T-helper 9 cell (primary cell): Measurements from ENCODE around the gene SH3BP5L.

ENCODE experiments used
- DNase-seq: peaks from one replicate; pipeline ENCODE4 v3.0.0-alpha.2; 2020

The SH3BP5L gene

GRCh38 chr1:248825136-248825535 is 579 bp downstream of the SH3BP5L start:
- no peak for DNase-seq

DNA sequence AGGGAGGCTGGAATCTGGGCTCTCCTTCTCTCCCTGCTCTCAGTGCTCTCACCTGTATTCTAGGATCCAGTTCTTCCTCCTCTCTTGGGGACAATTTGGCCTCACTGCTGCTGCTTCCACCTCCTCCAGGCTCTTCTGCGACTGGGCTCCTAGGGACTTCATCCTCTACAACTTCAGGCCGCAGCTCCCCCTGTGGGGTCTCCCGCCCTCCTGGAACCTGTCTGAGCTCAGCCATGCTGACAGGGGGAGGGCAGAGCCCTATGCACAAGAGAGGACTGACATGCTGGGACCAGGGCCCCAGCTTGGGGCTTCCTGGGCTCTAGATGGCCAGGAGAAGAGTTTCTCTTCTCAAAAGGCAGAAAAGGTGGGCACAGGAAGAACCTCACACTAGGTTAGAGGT is 1.0 kb downstream of the SH3BP5L start:
- no peak for DNase-seq

- no peak for DNase-seq
Observed at GRCh38 chr1:248824301-248824700, 1.4 kb downstream of the SH3BP5L start.

- no peak for DNase-seq
Observed at GRCh38 chr1:248823517-248824001, 2.2 kb downstream of the SH3BP5L start.

- DNase-seq = no peak
Observed at GRCh38 chr1:248822148-248823032, 3.3 kb downstream of the SH3BP5L start.

DNA sequence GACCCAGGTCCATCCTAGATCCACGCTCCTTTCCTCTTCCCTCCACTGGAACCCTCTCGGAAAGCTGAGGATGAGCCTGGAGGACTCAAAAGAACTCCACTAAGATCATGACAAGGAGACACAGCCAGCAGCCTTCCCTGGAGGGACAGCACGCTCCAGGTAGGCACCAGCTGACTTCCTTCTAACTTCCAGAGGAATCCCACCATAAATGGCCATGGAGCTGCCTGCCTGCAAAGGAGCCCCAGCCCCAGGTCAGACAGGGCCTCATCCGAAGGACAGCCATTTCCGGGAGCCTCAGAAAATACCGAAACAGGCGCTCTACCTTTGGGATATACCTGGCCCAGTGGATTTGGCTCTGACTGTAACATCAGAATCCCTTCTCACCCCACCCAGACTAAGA is 4.1 kb downstream of the SH3BP5L start:
- no peak for DNase-seq

- no peak for DNase-seq
Observed at GRCh38 chr1:248821101-248821500, 4.6 kb downstream of the SH3BP5L start.

DNA sequence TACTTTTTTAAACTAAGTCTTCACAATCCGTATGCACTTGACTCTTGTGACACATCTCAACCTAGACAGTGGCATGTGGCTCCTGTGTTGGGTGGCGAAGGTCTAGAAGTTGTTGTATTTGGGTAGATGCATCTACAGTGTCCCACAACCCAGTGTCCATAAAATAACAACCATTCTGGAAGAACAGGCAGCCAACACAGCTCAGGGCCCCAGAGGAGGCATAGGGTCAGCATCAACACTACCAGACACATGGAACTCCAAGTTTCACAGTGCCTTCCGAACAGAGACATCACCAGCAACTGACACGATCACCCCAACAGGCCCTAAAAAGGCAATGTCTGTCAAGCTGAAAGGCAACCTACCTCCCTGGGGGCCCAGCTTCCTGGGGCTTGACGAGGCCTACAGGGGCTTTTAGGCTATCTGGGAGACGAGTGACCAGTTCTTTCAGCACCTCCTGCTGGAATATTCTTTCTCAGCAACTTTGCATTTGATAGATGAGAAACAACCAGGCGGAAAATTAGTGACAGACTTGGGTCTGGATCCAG is 5.6 kb downstream of the SH3BP5L start:
- no peak for DNase-seq

GRCh38 chr1:248818505-248819374 is 7.0 kb downstream of the SH3BP5L start:
- no peak for DNase-seq

GRCh38 chr1:248817065-248817464 is 8.7 kb downstream of the SH3BP5L start:
- no peak for DNase-seq

- DNase-seq = no peak
Observed at GRCh38 chr1:248816042-248816851, 9.5 kb downstream of the SH3BP5L start.

DNA sequence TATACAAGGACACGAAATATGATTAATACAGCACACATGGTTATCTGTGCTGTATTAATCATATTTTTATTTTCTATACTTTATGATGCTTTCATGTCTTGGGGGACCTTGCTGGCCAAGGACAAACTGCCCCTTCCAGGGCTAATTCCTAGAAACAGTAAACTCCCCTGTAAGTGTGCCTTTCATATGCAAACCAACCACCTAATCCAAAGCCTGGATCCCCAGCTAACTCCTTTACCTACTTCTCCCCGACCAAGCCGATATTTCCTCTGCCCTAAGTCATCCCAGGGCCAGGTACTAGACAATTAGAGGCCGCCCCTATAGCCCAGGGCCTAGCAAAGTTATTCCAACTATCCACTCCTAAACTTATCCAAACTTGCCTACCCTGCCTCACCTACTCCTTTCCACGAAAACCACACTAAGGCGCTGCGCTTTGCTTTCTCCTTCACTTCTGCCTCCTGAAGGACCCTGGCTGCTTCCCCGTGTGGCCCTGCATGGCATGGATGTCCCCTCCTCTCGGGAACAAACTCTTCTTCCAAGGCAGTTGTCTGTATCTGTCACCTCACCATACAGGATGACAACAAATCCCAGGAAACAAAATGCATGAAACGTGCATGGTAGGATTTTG is 10.2 kb downstream of the SH3BP5L start:
- no peak for DNase-seq

DNA sequence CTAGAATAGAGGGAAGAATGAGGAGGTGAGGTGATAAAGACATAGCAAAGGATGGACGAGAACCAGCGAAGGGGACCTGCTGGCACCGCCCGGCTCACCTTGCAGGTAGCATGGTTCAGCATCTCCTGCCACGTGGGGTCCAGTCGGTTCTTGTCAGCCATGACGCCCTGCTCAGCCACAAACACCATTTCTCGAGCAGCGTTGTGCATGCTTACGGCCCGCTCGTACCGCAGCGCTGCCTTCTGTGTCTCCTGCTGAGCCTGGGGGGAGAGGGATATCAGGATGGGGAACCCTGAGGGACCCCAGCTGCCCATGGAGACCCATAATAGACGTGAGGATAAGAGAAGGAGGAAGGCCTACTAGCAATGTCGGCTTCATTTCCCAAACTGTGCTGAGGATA is 11.4 kb downstream of the SH3BP5L start:
- DNase-seq = no peak

GRCh38 chr1:248813546-248813945 is 12.2 kb downstream of the SH3BP5L start:
- no peak for DNase-seq

DNA sequence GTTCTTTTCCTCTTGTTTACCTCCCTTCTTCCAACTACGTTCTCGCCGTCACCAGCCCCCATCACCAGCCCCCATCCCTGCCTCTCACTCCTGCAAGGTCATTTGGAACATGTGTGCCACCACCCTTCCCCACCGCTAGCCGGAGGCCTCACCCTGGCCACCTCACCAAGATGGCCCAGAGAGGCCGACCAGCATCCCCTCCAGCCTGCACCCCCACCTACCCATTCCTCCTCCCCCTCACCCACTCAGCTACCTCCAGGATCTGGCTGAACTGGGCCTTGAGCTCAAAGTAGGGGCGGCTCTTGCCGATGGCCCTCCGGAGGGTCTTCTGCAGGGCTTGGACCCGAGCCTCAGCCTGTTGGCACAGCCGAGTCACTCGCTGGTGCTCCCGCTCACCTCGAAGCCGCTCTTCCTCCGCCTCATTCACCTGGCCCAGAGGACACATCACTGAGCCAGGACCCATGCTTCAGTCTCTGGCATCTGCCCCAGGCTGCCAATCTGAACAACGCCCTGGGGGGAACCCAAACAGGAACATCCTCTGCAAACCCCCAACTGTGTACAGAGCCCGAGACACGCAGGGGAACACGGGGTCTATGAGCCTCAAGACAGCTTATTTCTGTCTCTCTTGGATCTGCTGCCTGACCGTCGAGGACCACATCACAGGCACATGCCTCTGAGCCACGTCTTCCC is 12.8 kb downstream of the SH3BP5L start:
- no peak for DNase-seq

DNA sequence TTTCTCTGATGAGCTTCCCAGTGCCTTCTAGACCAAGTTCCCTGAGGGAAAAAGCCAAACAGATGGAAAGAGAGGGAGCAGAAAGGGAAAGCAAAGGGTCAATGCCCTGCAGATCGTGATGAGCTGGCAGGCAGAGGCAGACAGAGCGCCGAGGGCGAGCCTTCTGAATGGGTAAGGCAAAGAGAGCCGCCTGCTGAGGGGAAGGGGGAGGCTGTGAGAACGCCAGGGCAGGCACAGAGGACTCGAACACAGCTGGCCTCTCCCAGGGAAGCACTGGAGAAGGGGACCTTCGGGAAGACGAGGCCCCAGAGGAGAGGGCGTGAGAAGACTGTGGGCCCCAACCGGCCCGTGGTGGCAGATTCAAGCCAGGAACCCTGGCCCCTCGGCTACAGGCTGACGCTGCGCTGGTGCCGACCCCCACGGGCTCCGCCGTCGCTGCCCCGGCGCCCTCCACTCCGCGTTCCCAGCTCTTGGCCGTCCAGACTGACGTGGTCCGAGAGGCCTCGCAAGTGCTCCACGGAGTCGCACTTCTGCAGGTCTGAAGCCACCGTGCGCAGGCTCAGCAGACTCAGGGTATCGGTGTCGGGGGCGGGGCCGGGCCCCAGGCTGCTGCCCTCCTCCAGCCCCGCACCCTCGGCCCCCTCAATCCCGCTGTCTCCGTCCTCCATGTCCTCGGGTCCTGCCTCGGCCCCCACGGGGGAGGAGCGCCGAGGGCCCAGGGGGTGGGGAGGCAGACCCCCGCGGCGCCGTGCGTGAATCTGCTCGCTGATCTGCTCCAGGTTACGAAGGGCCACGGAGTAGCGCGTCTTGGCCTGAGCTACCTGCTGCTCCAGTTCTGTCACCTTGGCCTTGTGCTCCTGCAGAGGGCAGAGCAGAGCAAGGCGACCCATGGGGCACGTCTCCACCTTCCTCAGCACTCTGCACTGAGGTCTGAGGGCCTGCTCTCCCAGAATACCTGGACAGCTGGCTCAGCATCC is 13.9 kb downstream of the SH3BP5L start:
- no peak for DNase-seq

DNA sequence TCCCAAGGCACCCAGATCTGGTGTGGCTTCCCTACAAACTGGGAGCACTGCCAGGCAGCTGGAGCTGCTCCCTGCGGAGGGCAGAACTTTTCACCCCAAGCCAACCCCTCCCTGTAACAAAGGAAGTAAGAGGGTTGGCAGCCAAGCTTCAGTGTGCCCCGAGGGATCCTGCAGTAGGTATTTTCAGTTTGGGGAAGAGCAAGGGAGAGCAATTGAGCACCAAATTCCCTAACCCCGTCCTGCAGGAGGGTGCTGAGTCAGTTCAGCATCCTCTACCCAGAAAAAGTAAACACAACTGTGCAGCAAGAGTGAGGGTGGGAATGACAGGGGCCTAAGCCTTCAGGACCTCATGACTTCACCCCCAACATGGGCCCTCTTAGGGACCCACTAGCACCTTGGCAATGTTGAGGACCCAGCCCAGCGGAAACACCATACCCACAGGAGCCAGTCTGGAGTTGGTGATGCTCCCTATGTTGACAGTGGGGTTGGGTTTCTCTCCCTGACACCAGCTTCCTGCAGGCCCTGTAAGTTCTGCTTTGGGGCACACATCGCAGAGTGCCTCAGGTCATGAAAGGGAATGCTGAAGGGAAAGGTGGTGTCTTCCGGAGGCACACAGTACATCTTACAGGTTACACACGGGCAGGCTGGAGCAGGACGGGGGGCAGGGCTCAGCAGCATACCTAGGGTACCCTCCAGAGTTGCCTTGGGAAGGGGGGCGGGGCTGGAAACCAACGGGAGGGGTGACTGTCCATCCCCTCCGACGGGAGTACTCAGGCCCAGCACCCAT is 14.8 kb downstream of the SH3BP5L start:
- DNase-seq = no peak

DNA sequence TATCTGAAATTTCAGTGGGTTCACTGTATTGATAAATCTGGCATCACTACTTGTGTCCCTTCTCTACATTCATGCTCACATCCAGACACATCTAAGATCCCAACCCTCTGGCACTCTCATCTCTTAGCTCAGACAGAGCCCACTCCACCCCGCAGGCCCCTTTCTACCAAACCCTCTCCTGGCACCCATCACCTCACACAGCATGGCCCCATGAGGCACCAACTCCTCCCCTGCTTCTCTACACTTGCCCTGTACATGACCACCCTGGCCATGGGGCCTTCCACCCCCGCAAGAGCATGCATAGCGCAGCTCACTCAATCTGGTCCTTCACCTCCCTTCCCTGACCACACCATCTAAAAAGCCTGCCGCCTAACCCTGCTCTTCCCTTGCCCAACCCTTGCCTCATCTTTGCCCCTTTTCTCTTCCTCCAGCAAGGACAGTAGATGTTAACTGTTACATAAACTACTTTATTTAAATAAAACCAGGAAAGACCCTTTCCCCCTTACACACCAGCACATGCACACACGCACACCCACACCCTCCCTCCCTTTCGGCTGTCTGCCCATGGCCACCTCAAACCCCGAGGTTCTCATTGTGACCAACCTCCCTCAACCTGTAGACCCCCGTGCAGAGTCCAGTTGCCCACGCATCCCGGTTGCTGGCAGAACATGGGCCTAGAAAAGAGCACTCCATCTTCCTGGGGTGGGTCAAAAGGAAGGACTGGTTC is 15.6 kb downstream of the SH3BP5L start:
- no peak for DNase-seq

DNA sequence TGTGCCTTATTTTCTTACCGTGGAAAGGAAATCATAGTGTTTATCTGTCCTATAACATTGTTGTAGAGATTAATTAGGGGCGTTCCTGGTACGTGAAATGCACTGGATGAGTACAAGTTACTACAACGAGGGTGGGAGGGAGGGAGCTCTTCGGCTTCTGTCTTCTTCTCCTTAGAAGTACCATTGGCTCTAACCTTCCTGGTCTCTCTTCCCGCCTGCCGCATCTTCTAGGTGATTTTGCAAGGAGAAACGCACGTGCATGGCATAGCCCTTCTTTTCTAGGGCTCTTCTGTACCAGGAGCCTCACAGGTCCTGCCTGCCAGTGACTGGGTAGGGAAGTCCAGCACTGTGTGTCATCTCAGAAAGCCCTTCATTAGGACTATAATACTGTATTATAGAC is 16.8 kb downstream of the SH3BP5L start:
- DNase-seq = no peak
